ENCODE results near the gene TERT.
A peak's percentile ranks its signal among the peaks of the same experiment; 100 is the strongest.
"Not testable (repeated sequence)": the region's sequence is repeated elsewhere in the genome, so short reads cannot be mapped to it uniquely, and the experiment has no call there.

TERT gene

GRCh38 chr5:1342268-1342667 is 47.4 kb upstream of the TERT start:
- H3K79me2 ChIP-seq (ENCODE audit: low read length): peaks cover 37% of the 10 kb centered on the region
- no peak for TF ChIP-seq EZH2phosphoT487 (IDR thresholded peaks at IDR 0.05; ENCODE audit: low read depth)
- TF ChIP-seq, protein P1, sequence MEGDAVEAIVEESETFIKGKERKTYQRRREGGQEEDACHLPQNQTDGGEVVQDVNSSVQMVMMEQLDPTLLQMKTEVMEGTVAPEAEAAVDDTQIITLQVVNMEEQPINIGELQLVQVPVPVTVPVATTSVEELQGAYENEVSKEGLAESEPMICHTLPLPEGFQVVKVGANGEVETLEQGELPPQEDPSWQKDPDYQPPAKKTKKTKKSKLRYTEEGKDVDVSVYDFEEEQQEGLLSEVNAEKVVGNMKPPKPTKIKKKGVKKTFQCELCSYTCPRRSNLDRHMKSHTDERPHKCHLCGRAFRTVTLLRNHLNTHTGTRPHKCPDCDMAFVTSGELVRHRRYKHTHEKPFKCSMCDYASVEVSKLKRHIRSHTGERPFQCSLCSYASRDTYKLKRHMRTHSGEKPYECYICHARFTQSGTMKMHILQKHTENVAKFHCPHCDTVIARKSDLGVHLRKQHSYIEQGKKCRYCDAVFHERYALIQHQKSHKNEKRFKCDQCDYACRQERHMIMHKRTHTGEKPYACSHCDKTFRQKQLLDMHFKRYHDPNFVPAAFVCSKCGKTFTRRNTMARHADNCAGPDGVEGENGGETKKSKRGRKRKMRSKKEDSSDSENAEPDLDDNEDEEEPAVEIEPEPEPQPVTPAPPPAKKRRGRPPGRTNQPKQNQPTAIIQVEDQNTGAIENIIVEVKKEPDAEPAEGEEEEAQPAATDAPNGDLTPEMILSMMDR (IDR thresholded peaks at IDR 0.05; ENCODE audit: low read depth, low read length): no peak
- H2AFZ ChIP-seq (ENCODE audit: low read depth, low read length): no peak overlapping the region
- H3K9me3 ChIP-seq (ENCODE audit: insufficient read depth, low read length): no peaks in the 10 kb centered on the region
- peaks cover 23% of the 10 kb centered on the region for H3K36me3 ChIP-seq (replicated peaks; ENCODE audit: low read depth, low read length)
- 0 out of 2 replicates have a peak overlapping the region, but pooled peaks have one; percentile 29 for H3K4me3 ChIP-seq (ENCODE audit: low read length)
- peak overlapping the region; percentile 21 for H3K27ac ChIP-seq (ENCODE audit: low read length)
- no peaks in the 10 kb centered on the region for H4K20me1 ChIP-seq (ENCODE audit: insufficient read depth, low read length)
- H3K9ac ChIP-seq (ENCODE audit: low read length): no peak overlapping the region
- H3K27me3 ChIP-seq (ENCODE audit: low read depth, low read length): no peaks in the 10 kb centered on the region
- H3K4me2 ChIP-seq (ENCODE audit: low read length): peak overlapping the region; percentile 50
- peaks cover 31% of the 10 kb centered on the region for H3K4me1 ChIP-seq (ENCODE audit: low read length)

- H2AFZ ChIP-seq (ENCODE audit: low read depth, low read length): no peak overlapping the region
- TF ChIP-seq, protein P1 (IDR thresholded peaks at IDR 0.05; ENCODE audit: low read depth, low read length): no peak
- TF ChIP-seq EZH2phosphoT487 (IDR thresholded peaks at IDR 0.05; ENCODE audit: low read depth): no peak
- H3K9ac ChIP-seq (ENCODE audit: low read length): no peak overlapping the region
- H3K79me2 ChIP-seq (ENCODE audit: low read length): peaks cover 37% of the 10 kb centered on the region
- no peaks in the 10 kb centered on the region for H4K20me1 ChIP-seq (ENCODE audit: insufficient read depth, low read length)
- H3K4me1 ChIP-seq (ENCODE audit: low read length): peaks cover 31% of the 10 kb centered on the region
- peak overlapping the region; percentile 50 for H3K4me2 ChIP-seq (ENCODE audit: low read length)
- peak overlapping the region; percentile 21 for H3K27ac ChIP-seq (ENCODE audit: low read length)
- no peaks in the 10 kb centered on the region for H3K27me3 ChIP-seq (ENCODE audit: low read depth, low read length)
- peaks cover 25% of the 10 kb centered on the region for H3K36me3 ChIP-seq (replicated peaks; ENCODE audit: low read depth, low read length)
- no peaks in the 10 kb centered on the region for H3K9me3 ChIP-seq (ENCODE audit: insufficient read depth, low read length)
- 0 out of 2 replicates have a peak overlapping the region, but pooled peaks have one; percentile 29 for H3K4me3 ChIP-seq (ENCODE audit: low read length)
Measured at GRCh38 chr5:1341863-1342262, 47.0 kb upstream of the TERT start.

- not testable (repeated sequence) for H3K9ac ChIP-seq (ENCODE audit: low read length); H4K20me1 ChIP-seq (ENCODE audit: insufficient read depth, low read length); H3K27me3 ChIP-seq (ENCODE audit: low read depth, low read length); H2AFZ ChIP-seq (ENCODE audit: low read depth, low read length); H3K27ac ChIP-seq (ENCODE audit: low read length); H3K4me2 ChIP-seq (ENCODE audit: low read length); H3K9me3 ChIP-seq (ENCODE audit: insufficient read depth, low read length); H3K4me3 ChIP-seq (ENCODE audit: low read length)
- peaks cover 26% of the 10 kb centered on the region for H3K36me3 ChIP-seq (replicated peaks; ENCODE audit: low read depth, low read length)
- H3K4me1 ChIP-seq (ENCODE audit: low read length): peaks cover 25% of the 10 kb centered on the region
- H3K79me2 ChIP-seq (ENCODE audit: low read length): peaks cover 31% of the 10 kb centered on the region
Measured at GRCh38 chr5:1339818-1340210, 44.9 kb upstream of the TERT start.

- not testable (repeated sequence) for H2AFZ ChIP-seq (ENCODE audit: low read depth, low read length); H3K4me2 ChIP-seq (ENCODE audit: low read length); H3K27ac ChIP-seq (ENCODE audit: low read length); H3K9ac ChIP-seq (ENCODE audit: low read length); H3K4me3 ChIP-seq (ENCODE audit: low read length); H3K27me3 ChIP-seq (ENCODE audit: low read depth, low read length); H4K20me1 ChIP-seq (ENCODE audit: insufficient read depth, low read length); H3K9me3 ChIP-seq (ENCODE audit: insufficient read depth, low read length)
- peaks cover 27% of the 10 kb centered on the region for H3K36me3 ChIP-seq (replicated peaks; ENCODE audit: low read depth, low read length)
- H3K79me2 ChIP-seq (ENCODE audit: low read length): peaks cover 25% of the 10 kb centered on the region
- H3K4me1 ChIP-seq (ENCODE audit: low read length): peaks cover 25% of the 10 kb centered on the region
Measured at GRCh38 chr5:1339139-1339817, 44.4 kb upstream of the TERT start.

DNA sequence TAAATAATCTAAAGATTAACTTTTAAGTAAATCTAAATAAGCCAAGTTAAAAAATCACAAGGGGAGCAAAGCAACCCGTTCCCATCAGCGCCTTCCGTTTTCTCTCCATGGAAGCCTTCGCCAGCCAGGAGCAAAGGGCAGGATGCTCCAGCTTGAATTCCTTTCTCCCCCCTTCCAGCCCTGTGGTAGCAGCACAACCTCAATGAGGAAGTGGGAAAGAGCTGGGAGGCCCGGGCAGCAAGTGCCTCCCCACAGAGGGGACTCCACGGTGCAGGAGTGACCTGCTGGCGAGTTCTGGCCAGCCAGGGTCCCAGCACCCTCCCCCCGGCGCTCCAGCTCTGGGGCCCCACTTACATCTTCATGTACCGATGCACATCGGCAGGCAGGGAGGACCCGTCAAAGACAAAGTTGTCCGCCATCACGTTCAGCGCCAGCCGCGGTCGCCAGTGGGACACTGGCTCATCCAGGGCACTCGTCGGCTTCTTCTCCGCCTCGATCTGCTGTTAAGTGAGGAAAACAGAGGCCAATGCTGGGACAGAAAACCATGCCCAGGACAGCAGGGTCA is 43.7 kb upstream of the TERT start:
- Histone ChIP-seq H3K27ac (ENCODE audit: low read length) (no peak overlapping the region), H3K36me3 (replicated peaks; ENCODE audit: low read depth, low read length) (peaks cover 33% of the 10 kb centered on the region), H4K20me1 (ENCODE audit: insufficient read depth, low read length) (no peaks in the 10 kb centered on the region), H3K9ac (ENCODE audit: low read length) (no peak overlapping the region), H3K79me2 (ENCODE audit: low read length) (peaks cover 18% of the 10 kb centered on the region), H3K4me1 (ENCODE audit: low read length) (peaks cover 22% of the 10 kb centered on the region), H3K27me3 (ENCODE audit: low read depth, low read length) (no peaks in the 10 kb centered on the region), H3K4me3 (ENCODE audit: low read length) (no peak overlapping the region), H2AFZ (ENCODE audit: low read depth, low read length) (no peak overlapping the region), H3K9me3 (ENCODE audit: insufficient read depth, low read length) (no peaks in the 10 kb centered on the region), H3K4me2 (ENCODE audit: low read length) (no peak overlapping the region)
- TF ChIP-seq, protein P1 (IDR thresholded peaks at IDR 0.05; ENCODE audit: low read depth, low read length): no peak
- TF ChIP-seq EZH2phosphoT487 (IDR thresholded peaks at IDR 0.05; ENCODE audit: low read depth): no peak
